Keratinocyte (primary cell): ENCODE measurements around the gene DLG1. TPM values are rescaled to one million over a fixed set of nuclear protein-coding genes. Genes with fewer than 3 reads are reported as not detected.

ENCODE experiments used
- DNase-seq: peaks from one replicate; pipeline ENCODE4 v3.0.0-alpha.2; 2011; ENCODE audit warnings: low read depth, missing footprints, low spot score
- FAIRE-seq: peaks from 2 replicates; lab custom pipeline; 2011; peaks lifted over from hg19 to GRCh38; lab: Jason Lieb, UNC
- H2AFZ ChIP-seq: 2 replicates; pipeline ENCODE4 v1.6.0; 2012; ENCODE audit warnings: low read length, control low read depth, inconsistent platforms; ENCODE audit not compliant: control insufficient read depth
- H3K27ac ChIP-seq: 2 replicates; pipeline ENCODE4 v1.5.1; 2011; ENCODE audit warnings: low read length; ENCODE audit not compliant: control insufficient read depth, insufficient read depth
- H3K27me3 ChIP-seq: 3 replicates; pipeline ENCODE4 v1.6.0; 2011; ENCODE audit warnings: low read length; ENCODE audit not compliant: control insufficient read depth, insufficient read depth; ENCODE audit errors: extremely low read depth
- H3K36me3 ChIP-seq, 2 experiments: 2 replicates in 1 of 2; 3 replicates in 1 of 2; pipeline ENCODE4 v1.5.1; 2011; ENCODE audit warnings: low read length in 2 of 2, mild to moderate bottlenecking in 1 of 2; ENCODE audit not compliant: control insufficient read depth in 2 of 2, insufficient read depth in 2 of 2; ENCODE audit errors: extremely low read depth in 1 of 2
- H3K4me1 ChIP-seq: 3 replicates; pipeline ENCODE4 v1.5.1; 2011; ENCODE audit warnings: low read length; ENCODE audit not compliant: control insufficient read depth, insufficient read depth; ENCODE audit errors: extremely low read depth
- H3K4me2 ChIP-seq: 3 replicates; pipeline ENCODE4 v1.6.0; 2011; ENCODE audit warnings: low read depth, low read length; ENCODE audit not compliant: control insufficient read depth, insufficient read depth; ENCODE audit errors: extremely low read depth
- H3K4me3 ChIP-seq, 3 experiments: fragments of 200-600 bp in 1 of 3; sonication (generic) in 1 of 3; 2 replicates in 2 of 3; 3 replicates in 1 of 3; pipeline ENCODE4 v1.5.1; 2011 to 2016; ENCODE audit warnings: low read length in 3 of 3, mild to moderate bottlenecking in 3 of 3, control low read depth in 2 of 3, inconsistent platforms in 1 of 3, low read depth in 1 of 3, mixed read lengths in 1 of 3, mixed run types in 1 of 3, moderate library complexity in 1 of 3; ENCODE audit not compliant: control insufficient read depth in 2 of 3, insufficient read depth in 2 of 3; ENCODE audit errors: extremely low read depth in 1 of 3
- H3K79me2 ChIP-seq: 2 replicates; pipeline ENCODE4 v1.6.0; 2012; ENCODE audit warnings: low read length; ENCODE audit not compliant: control insufficient read depth, insufficient read depth
- H3K9ac ChIP-seq: 3 replicates; pipeline ENCODE4 v1.6.0; 2011; ENCODE audit warnings: low read length; ENCODE audit not compliant: control insufficient read depth, insufficient read depth; ENCODE audit errors: extremely low read depth
- H3K9me1 ChIP-seq: 3 replicates; pipeline ENCODE4 v1.6.0; 2011; ENCODE audit warnings: low read length; ENCODE audit not compliant: control insufficient read depth, insufficient read depth; ENCODE audit errors: extremely low read depth
- H3K9me3 ChIP-seq: 2 replicates; pipeline ENCODE4 v1.5.1; 2012; ENCODE audit warnings: low read depth, low read length; ENCODE audit not compliant: control insufficient read depth
- H4K20me1 ChIP-seq: 3 replicates; pipeline ENCODE4 v1.6.0; 2011; ENCODE audit warnings: low read length; ENCODE audit not compliant: control insufficient read depth, insufficient read depth; ENCODE audit errors: extremely low read depth
- EZH2 ChIP-seq: IDR thresholded peaks from one replicate; pipeline ENCODE4 v1.6.1; 2012; ENCODE audit warnings: inconsistent platforms, mild to moderate bottlenecking, low read length, moderate library complexity
- dilution Hi-C: fragments of 300-500 bp; cut with MboI; formaldehyde crosslinking; loops from one replicate; pipeline ENCODE4 v1.7.0; 2020; ENCODE audit warnings: low sequenced_read_pairs; ENCODE audit not compliant: extremely low pct_ligation_motif_present
- polyA plus RNA-seq, 5 experiments: library from polyadenylated mRNA; depleted of rRNA in 3 of 5; stranded (reverse) in 3 of 5; stranded (forward) in 1 of 5; unstranded in 1 of 5; fragments of >200 nt; gene quantifications; 1 replicate in 1 of 5; 2 replicates in 3 of 5; 3 replicates in 1 of 5; pipeline versions ENCODE4 v1.2.1 to v1.2.3, GENCODE V29; 2011 to 2012; ENCODE audit warnings: missing spikeins in 2 of 5, low read depth in 1 of 5, low replicate concordance in 1 of 5
- TF ChIP-seq, protein P1 (sequence below), 3 experiments: IDR thresholded peaks in 1 of 3; conservative IDR thresholded peaks in 1 of 3; optimal IDR thresholded peaks in 1 of 3; 2 replicates in 2 of 3; 3 replicates in 1 of 3; pipeline versions ENCODE3 to v1.5.1; 2011; ENCODE audit warnings: low read length in 3 of 3, mild to moderate bottlenecking in 3 of 3, moderate library complexity in 2 of 3, control low read depth in 1 of 3, inconsistent platforms in 1 of 3; ENCODE audit not compliant: insufficient read depth in 2 of 3; ENCODE audit errors: extremely low read depth in 1 of 3

Gene DLG1
- polyA plus RNA-seq, 1 donor (not counting 4 experiments of a cell fraction or from before 2014, with no cell fraction given) = 139 TPM

DNA sequence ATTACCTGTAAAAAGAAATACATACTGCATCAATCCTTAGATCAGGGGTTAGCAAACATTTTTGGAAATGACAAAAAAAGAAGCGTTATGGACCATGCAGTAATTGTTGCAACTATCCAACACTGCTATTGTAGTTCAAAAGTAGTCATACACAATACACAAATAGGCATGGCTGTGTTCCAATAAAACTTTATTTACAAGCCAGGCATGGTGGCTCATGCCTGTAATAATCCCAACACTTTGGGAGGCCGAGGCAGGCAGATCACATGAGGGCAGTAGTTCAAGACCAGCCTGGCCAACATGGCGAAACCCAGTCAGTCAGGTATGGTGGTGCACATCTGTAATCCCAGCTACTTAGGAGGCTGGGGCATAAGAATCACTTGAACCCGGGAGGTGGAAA lies 124.8 kb downstream of the DLG1 start:
- Histone ChIP-seq H3K4me2 (no peak overlapping the region), H3K27ac (no peak overlapping the region), H4K20me1 (no peaks in the 10 kb centered on the region), H3K9ac (no peak overlapping the region), H3K9me3 (no peaks in the 10 kb centered on the region), H3K9me1 (peaks cover 6% of the 10 kb centered on the region), H3K4me1 (peaks cover 16% of the 10 kb centered on the region), H3K27me3 (no peaks in the 10 kb centered on the region), H3K4me3 (no peak overlapping the region), H2AFZ (no peak overlapping the region), H3K36me3 (peaks cover 0 to 4% of the 10 kb centered on the region in 2 experiments), H3K79me2 (peaks cover 86% of the 10 kb centered on the region)
- DNase-seq (no peak), FAIRE-seq (no peak)
- dilution Hi-C loops = no loop called here
- TF ChIP-seq, protein P1, sequence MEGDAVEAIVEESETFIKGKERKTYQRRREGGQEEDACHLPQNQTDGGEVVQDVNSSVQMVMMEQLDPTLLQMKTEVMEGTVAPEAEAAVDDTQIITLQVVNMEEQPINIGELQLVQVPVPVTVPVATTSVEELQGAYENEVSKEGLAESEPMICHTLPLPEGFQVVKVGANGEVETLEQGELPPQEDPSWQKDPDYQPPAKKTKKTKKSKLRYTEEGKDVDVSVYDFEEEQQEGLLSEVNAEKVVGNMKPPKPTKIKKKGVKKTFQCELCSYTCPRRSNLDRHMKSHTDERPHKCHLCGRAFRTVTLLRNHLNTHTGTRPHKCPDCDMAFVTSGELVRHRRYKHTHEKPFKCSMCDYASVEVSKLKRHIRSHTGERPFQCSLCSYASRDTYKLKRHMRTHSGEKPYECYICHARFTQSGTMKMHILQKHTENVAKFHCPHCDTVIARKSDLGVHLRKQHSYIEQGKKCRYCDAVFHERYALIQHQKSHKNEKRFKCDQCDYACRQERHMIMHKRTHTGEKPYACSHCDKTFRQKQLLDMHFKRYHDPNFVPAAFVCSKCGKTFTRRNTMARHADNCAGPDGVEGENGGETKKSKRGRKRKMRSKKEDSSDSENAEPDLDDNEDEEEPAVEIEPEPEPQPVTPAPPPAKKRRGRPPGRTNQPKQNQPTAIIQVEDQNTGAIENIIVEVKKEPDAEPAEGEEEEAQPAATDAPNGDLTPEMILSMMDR (optimal IDR thresholded peaks at IDR 0.05 in 1 of 3, IDR thresholded peaks at IDR 0.05 in 1 of 3, conservative IDR thresholded peaks at IDR 0.05 in 1 of 3; ENCODE audit: extremely low read depth in 1 of 3, insufficient read depth in 2 of 3, low read length in 3 of 3) = no peak
- TF ChIP-seq EZH2 = no peak

DNA sequence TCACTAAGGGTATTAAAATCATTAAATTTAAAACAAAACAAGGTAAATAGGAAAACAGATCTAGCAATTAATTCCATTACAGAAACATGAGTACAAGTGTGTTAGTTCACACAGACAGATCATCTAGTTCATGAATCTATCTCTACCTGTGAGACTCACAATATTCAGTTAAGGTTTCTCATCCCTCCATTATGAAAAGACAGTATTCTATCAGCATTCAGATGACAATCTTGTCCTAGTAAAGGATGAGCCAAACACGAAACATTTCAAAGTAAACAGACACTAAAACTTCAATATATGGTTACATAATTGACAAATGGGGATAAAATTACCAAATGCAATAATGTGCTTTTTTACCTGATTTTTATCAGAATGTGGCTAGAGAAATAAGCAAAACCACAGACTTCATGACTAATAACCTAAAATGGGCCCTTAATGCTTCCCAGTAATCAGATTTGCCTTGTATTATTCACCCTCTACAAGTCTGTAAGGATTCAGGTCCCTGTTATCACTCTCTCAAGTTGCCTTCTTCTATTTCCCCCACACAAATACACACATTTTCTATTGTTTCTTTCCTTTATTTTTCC lies 126.8 kb downstream of the DLG1 start:
- no peak overlapping the region for H3K27ac ChIP-seq
- FAIRE-seq (no peak), DNase-seq (no peak)
- no peak overlapping the region for H3K4me2 ChIP-seq
- H3K27me3 ChIP-seq = no peaks in the 10 kb centered on the region
- no peaks in the 10 kb centered on the region for H4K20me1 ChIP-seq
- TF ChIP-seq, protein P1 (optimal IDR thresholded peaks at IDR 0.05 in 1 of 3, IDR thresholded peaks at IDR 0.05 in 1 of 3, conservative IDR thresholded peaks at IDR 0.05 in 1 of 3; ENCODE audit: extremely low read depth in 1 of 3, insufficient read depth in 2 of 3, low read length in 3 of 3) = no peak
- no peak for TF ChIP-seq EZH2
- no peaks in the 10 kb centered on the region for H3K9me3 ChIP-seq
- no peak overlapping the region for H2AFZ ChIP-seq
- peaks cover 16% of the 10 kb centered on the region for H3K4me1 ChIP-seq
- H3K4me3 ChIP-seq = no peak overlapping the region
- dilution Hi-C loops = no loop called here
- H3K9ac ChIP-seq = no peak overlapping the region
- H3K9me1 ChIP-seq = peaks cover 6% of the 10 kb centered on the region
- H3K36me3 ChIP-seq = peaks cover 4% of the 10 kb centered on the region in 2 experiments
- peaks cover 86% of the 10 kb centered on the region for H3K79me2 ChIP-seq
